ENCODE measurements around the gene CLTB. TPM values are rescaled to one million over a fixed set of nuclear protein-coding genes. Genes with fewer than 3 reads are reported as not detected.

The CLTB gene
- total RNA-seq, 1 experiment from 2014 or later = 34.5 TPM

- H2BK15ac ChIP-seq (ENCODE audit: low read depth, low read length) = no peak overlapping the region
- H2BK20ac ChIP-seq (ENCODE audit: low read depth, low read length, poor library complexity, severe bottlenecking) = no peak overlapping the region
- no peak overlapping the region for H3K18ac ChIP-seq (ENCODE audit: insufficient read length, low read depth, low read length)
- no peak overlapping the region for H3T11ph ChIP-seq (ENCODE audit: low read length)
- H3K23ac ChIP-seq (ENCODE audit: insufficient read length, low read depth, low read length) = no peak overlapping the region
- H2BK120ac ChIP-seq (ENCODE audit: low read depth, low read length, poor library complexity, severe bottlenecking) = no peak overlapping the region
- no peak for TF ChIP-seq CTCF (conservative IDR thresholded peaks at IDR 0.05)
- no peak overlapping the region for H3K14ac ChIP-seq (ENCODE audit: insufficient read depth, low read length)
- no peak overlapping the region for H2AFZ ChIP-seq (ENCODE audit: low read length)
- no peak overlapping the region for H4K8ac ChIP-seq (replicated peaks; ENCODE audit: insufficient read length, low read depth, low read length)
- H3K56ac ChIP-seq (ENCODE audit: insufficient read length, low read depth, low read length) = no peak overlapping the region
- peaks cover 30 to 46% of the 10 kb centered on the region in 2 experiments for H3K9me3 Mint-ChIP-seq
- no peak overlapping the region for H3K9ac ChIP-seq (ENCODE audit: extremely low read depth, insufficient read length, low read length)
- no peak for DNase-seq
- no peak overlapping the region for H3K27ac Mint-ChIP-seq
- H3K27ac ChIP-seq (ENCODE audit: insufficient read length, low read depth, low read length) = no peak overlapping the region
- no CpG with 5 or more reads among the region's 9 CpGs for whole genome bisulfite sequencing (ENCODE audit: extremely low coverage, insufficient read length, low lambda C conversion rate)
- no peak overlapping the region for H2BK12ac ChIP-seq (ENCODE audit: insufficient read length, low read depth, low read length)
- H4K20me1 ChIP-seq (ENCODE audit: control insufficient read depth, insufficient read depth, insufficient read length) = no peaks in the 10 kb centered on the region
- H2AK5ac ChIP-seq (ENCODE audit: insufficient read length, low read length) = no peak overlapping the region
- no peaks in the 10 kb centered on the region for H3K4me1 ChIP-seq (ENCODE audit: insufficient read depth, low read length)
- H3K27me3 Mint-ChIP-seq (ENCODE audit: low read depth) = peaks cover 26% of the 10 kb centered on the region
- peaks cover 0 to 28% (median 17%) of the 10 kb centered on the region in 3 experiments; a peak in 5 of 7 replicates for H3K36me3 Mint-ChIP-seq (ENCODE audit: insufficient read depth in 1 of 3, low read depth in 3 of 3)
- no peaks in the 10 kb centered on the region for H3K9me3 ChIP-seq (ENCODE audit: control insufficient read depth, low read depth, low read length)
- no peak overlapping the region for H2BK5ac ChIP-seq (ENCODE audit: insufficient read length, low read length)
- no peak overlapping the region for H3K4ac ChIP-seq (ENCODE audit: low read depth, low read length)
- no peak overlapping the region for H3K4me2 ChIP-seq (ENCODE audit: insufficient read depth, insufficient read length, low read length)
- no peak overlapping the region for H3K4me3 Mint-ChIP-seq
- no peak overlapping the region for H4K91ac ChIP-seq (ENCODE audit: insufficient read length, low read depth, low read length)
- no peak overlapping the region for H4K5ac ChIP-seq (ENCODE audit: insufficient read length, low read depth, low read length)
- peaks cover 5% of the 10 kb centered on the region for H3K23me2 ChIP-seq (ENCODE audit: insufficient read length, low read depth, low read length, poor library complexity, severe bottlenecking)
- H3K79me2 ChIP-seq (ENCODE audit: insufficient read depth, low read length) = no peaks in the 10 kb centered on the region
- H3K79me1 ChIP-seq (ENCODE audit: insufficient read depth, low read depth, low read length, poor library complexity, severe bottlenecking) = no peaks in the 10 kb centered on the region
- H3K4me1 Mint-ChIP-seq = peaks cover 6 to 9% of the 10 kb centered on the region in 2 experiments; a peak in 3 of 4 replicates
- no peaks in the 10 kb centered on the region; the same call in 1 of the 2 replicates for H3K27me3 ChIP-seq (ENCODE audit: insufficient read depth, low read length)
Measured at GRCh38 chr5:176418251-176418650, 1.9 kb upstream of the CLTB start.

Measured in H9 (cell line).